ENCODE results near the gene LRRC1. TPM values are rescaled to one million over a fixed set of nuclear protein-coding genes. Genes with fewer than 3 reads are reported as not detected.

Gene LRRC1
- total and polyA plus RNA-seq, 2 of the 8 experiments (the other 6 are each of a cell fraction or from before 2014, with no cell fraction given) = 6.7 to 15.9 TPM

DNA sequence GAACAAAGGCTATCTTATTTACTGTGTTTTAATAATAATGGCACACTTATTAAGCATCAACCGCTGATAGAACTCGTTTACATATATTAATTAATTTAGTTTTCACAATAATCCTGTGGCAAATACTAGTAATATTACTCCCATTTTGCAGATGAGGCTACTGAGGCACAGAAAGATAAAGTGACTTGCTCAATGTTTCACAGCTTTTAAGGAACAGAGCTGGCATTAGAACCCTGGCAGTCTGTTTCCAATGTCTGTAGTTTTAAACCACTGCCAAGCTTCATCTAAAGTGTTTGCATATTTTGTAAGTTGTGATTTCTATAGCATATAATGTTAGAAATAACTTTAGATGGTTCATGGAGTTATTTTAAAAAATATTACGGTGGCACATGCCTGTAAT is 38.4 kb upstream of the LRRC1 start:
- Histone ChIP-seq H4K20me1 (replicated peaks in 1 of 2; ENCODE audit: control insufficient read depth in 1 of 2, insufficient read depth in 2 of 2, low read length in 2 of 2) (no peaks in the 10 kb centered on the region), H3K23ac (ENCODE audit: insufficient read length) (no peak overlapping the region), H2BK20ac (ENCODE audit: low read length) (no peak overlapping the region), H2BK120ac (replicated peaks; ENCODE audit: low read depth, low read length) (no peak overlapping the region), H3K14ac (ENCODE audit: insufficient read length) (no peak overlapping the region), H3K18ac (ENCODE audit: extremely low read depth, low read length) (no peak overlapping the region), H3K79me1 (ENCODE audit: low read depth, low read length) (no peaks in the 10 kb centered on the region), H4K5ac (ENCODE audit: insufficient read length, low read depth, low read length) (no peak overlapping the region), H3K56ac (replicated peaks; ENCODE audit: insufficient read length, low read depth, low read length) (no peak overlapping the region), H3K79me2 (ENCODE audit: control insufficient read depth in 1 of 2, insufficient read depth in 2 of 2, low read length in 2 of 2) (no peaks in the 10 kb centered on the region), H3K9me3 (ENCODE audit: insufficient read depth in 2 of 2, low read depth in 1 of 2, low read length in 1 of 2) (no peaks in the 10 kb centered on the region), H4K91ac (replicated peaks; ENCODE audit: insufficient read length, low read length) (no peak overlapping the region), H3K4me3 (ENCODE audit: extremely low read depth in 1 of 4, insufficient read depth in 2 of 4, low read depth in 3 of 4, low read length in 4 of 4) (no peak overlapping the region), H3K36me3 (ENCODE audit: control insufficient read depth in 2 of 4, insufficient read depth in 4 of 4, low read length in 3 of 4) (no peaks in the 10 kb centered on the region), H3K9ac (replicated peaks in 1 of 4; ENCODE audit: extremely low read depth in 1 of 4, low read depth in 3 of 4, low read length in 3 of 4) (no peak overlapping the region), H3K4me1 (replicated peaks in 1 of 4; ENCODE audit: control insufficient read depth in 3 of 4, insufficient read depth in 4 of 4, low read length in 3 of 4) (no peaks in the 10 kb centered on the region), H2AFZ (ENCODE audit: low read length) (no peak overlapping the region), H3K27me3 (replicated peaks in 1 of 4; ENCODE audit: control insufficient read depth in 3 of 4, extremely low read depth in 1 of 4, insufficient read depth in 3 of 4, low read length in 3 of 4) (no peaks in the 10 kb centered on the region), H3K23me2 (ENCODE audit: low read depth, low read length) (no peaks in the 10 kb centered on the region), H2BK15ac (ENCODE audit: low read length) (no peak overlapping the region), H3K27ac (ENCODE audit: low read depth, low read length) (no peak overlapping the region), H4K8ac (ENCODE audit: extremely low read depth, insufficient read depth, low read length) (no peak overlapping the region), H2BK5ac (ENCODE audit: low read depth, low read length) (no peak overlapping the region), H2AK5ac (ENCODE audit: low read depth, low read length) (no peak overlapping the region), H3K4ac (replicated peaks; ENCODE audit: insufficient read length, low read depth, low read length) (no peak overlapping the region), H3K4me2 (ENCODE audit: insufficient read depth in 1 of 2, low read depth in 2 of 2, low read length in 2 of 2) (no peak overlapping the region), H2BK12ac (ENCODE audit: low read depth, low read length) (no peak overlapping the region)
- DNase-seq (ENCODE audit: low read depth in 1 of 2, low spot score in 2 of 2) (no peak), FAIRE-seq (no peak)
- CTCF ChIA-PET (ENCODE audit: partially characterized antibody) = interaction anchor here (1.5 kb wide), 1 partner anchor 10 kb away, joined by 4 read pairs; no protein-coding TSS in a partner anchor
- POLR2A ChIA-PET (ENCODE audit: partially characterized antibody) = no interaction called here
- TF ChIP-seq ASH2L (IDR thresholded peaks at IDR 0.05; ENCODE audit: low read length) = no peak
- no peak for TF ChIP-seq KDM5A (IDR thresholded peaks at IDR 0.05; ENCODE audit: low read length)
- WGBS, 2 experiments (ENCODE audit: extremely low coverage in 1 of 2, insufficient coverage in 1 of 2, insufficient read length in 1 of 2, insufficient replicate concordance in 2 of 2, low coverage in 1 of 2, low lambda C conversion rate in 2 of 2, missing lambda C conversion rate in 1 of 2) = 90% methylated on average over 3 of the region's 3 CpGs; no CpG with 5 or more reads in 1 of the 2 experiments
